ACC112 (cell line): ENCODE measurements around the gene RPS8.
"Not testable (repeated sequence)": the region's sequence is repeated elsewhere in the genome, so short reads cannot be mapped to it uniquely, and the experiment has no call there.

Source experiments
- H2AFZ ChIP-seq: fragments of 200-600 bp; sonication (generic); one replicate; pipeline ENCODE4 v1.6.0; 2017; ENCODE audit warnings: antibody characterized with exemption, low read length; ENCODE audit not compliant: unreplicated experiment
- H3K27ac ChIP-seq: fragments of 200-600 bp; sonication (generic); 2 replicates; pipeline ENCODE4 v1.5.1; 2014; ENCODE audit warnings: low read depth, mild to moderate bottlenecking, antibody characterized with exemption, low read length, moderate library complexity
- H3K27me3 ChIP-seq: fragments of 200-600 bp; sonication (generic); 2 replicates; pipeline ENCODE4 v1.6.1; 2014; ENCODE audit warnings: mild to moderate bottlenecking, antibody characterized with exemption, low read length, moderate library complexity, mixed read lengths; ENCODE audit not compliant: insufficient read depth
- H3K36me3 ChIP-seq: fragments of 200-600 bp; sonication (generic); 2 replicates; pipeline ENCODE4 v1.6.1; 2016; ENCODE audit warnings: mild to moderate bottlenecking, antibody characterized with exemption, low read length, moderate library complexity, mixed read lengths; ENCODE audit not compliant: insufficient read depth
- H3K4me1 ChIP-seq: fragments of 200-600 bp; sonication (generic); one replicate; pipeline ENCODE4 v1.6.1; 2016; ENCODE audit warnings: low read length, mixed read lengths; ENCODE audit not compliant: insufficient read depth, unreplicated experiment, control insufficient read depth
- H3K4me3 ChIP-seq: fragments of 200-600 bp; sonication (generic); 2 replicates; pipeline ENCODE4 v1.5.1; 2014; ENCODE audit warnings: mild to moderate bottlenecking, low read depth, low read length
- H3K79me2 ChIP-seq: fragments of 200-600 bp; sonication (generic); one replicate; pipeline ENCODE4 v1.6.0; 2016; ENCODE audit warnings: low read length; ENCODE audit not compliant: control insufficient read depth, unreplicated experiment, insufficient read depth

Gene RPS8

GRCh38 chr1:44775078-44775929 is at the start of gene RPS8:
Gene RPS8 (plus strand): TSS chr1:44775540. CDS start chr1:44775597, 57 bp downstream.
- peak within 1 kb of the TSS; percentile 87 for H3K4me3 ChIP-seq
- H3K27me3 ChIP-seq = no peaks in the 10 kb centered on the region
- H3K79me2 ChIP-seq = peaks cover 45% of the 10 kb centered on the region
- H3K27ac ChIP-seq = peak within 1 kb of the TSS; percentile 78
- peak within 1 kb of the TSS; percentile 53 for H2AFZ ChIP-seq
- peaks cover 12% of the 10 kb centered on the region for H3K4me1 ChIP-seq
- peaks cover 27% of the 10 kb centered on the region; the same call in 1 of the 2 replicates for H3K36me3 ChIP-seq

GRCh38 chr1:44730741-44731512 is 44.4 kb upstream of the RPS8 start, which contains the start of gene RNU5D-1:
Gene RNU5D-1 (minus strand): TSS chr1:44731170.
- H3K4me1 ChIP-seq = peaks cover 14% of the 10 kb centered on the region
- no peaks in the 10 kb centered on the region for H3K36me3 ChIP-seq
- H3K27me3 ChIP-seq = no peaks in the 10 kb centered on the region
- H2AFZ ChIP-seq = peak within 1 kb of the TSS; percentile 0
- no peaks in the 10 kb centered on the region for H3K79me2 ChIP-seq
- H3K4me3 ChIP-seq = peak within 1 kb of the TSS; percentile 68
- H3K27ac ChIP-seq = peak within 1 kb of the TSS; percentile 96

GRCh38 chr1:44733365-44733764 is 42.0 kb upstream of the RPS8 start:
- Histone ChIP-seq H2AFZ (peak overlapping the region; percentile 41), H3K27me3 (no peaks in the 10 kb centered on the region), H3K4me3 (no peak overlapping the region), H3K27ac (no peak overlapping the region), H3K36me3 (no peaks in the 10 kb centered on the region), H3K4me1 (peaks cover 9% of the 10 kb centered on the region), H3K79me2 (no peaks in the 10 kb centered on the region)

- no peaks in the 10 kb centered on the region for H3K36me3 ChIP-seq
- H3K4me1 ChIP-seq = peaks cover 9% of the 10 kb centered on the region
- H3K27me3 ChIP-seq = no peaks in the 10 kb centered on the region
Measured at GRCh38 chr1:44733784-44734183, 41.6 kb upstream of the RPS8 start.

GRCh38 chr1:44735992-44736391 is 39.3 kb upstream of the RPS8 start:
- Histone ChIP-seq H3K79me2 (peaks cover 13% of the 10 kb centered on the region), H3K27ac (no peak overlapping the region), H3K4me3 (no peak overlapping the region), H3K27me3 (no peaks in the 10 kb centered on the region), H3K36me3 (no peaks in the 10 kb centered on the region), H3K4me1 (peaks cover 10% of the 10 kb centered on the region), H2AFZ (no peak overlapping the region)

More at GRCh38 chr1:44733784-44734183, 41.6 kb upstream of the RPS8 start:
- H3K79me2 ChIP-seq = no peaks in the 10 kb centered on the region
- H2AFZ ChIP-seq = peak overlapping the region; percentile 41
- no peak overlapping the region for H3K27ac ChIP-seq
- no peak overlapping the region for H3K4me3 ChIP-seq

- peak overlapping the region; percentile 98 for H3K4me3 ChIP-seq
- not testable (repeated sequence) for H3K36me3 ChIP-seq, H3K27me3 ChIP-seq
- peaks cover 20% of the 10 kb centered on the region for H3K4me1 ChIP-seq
- H3K27ac ChIP-seq = peak overlapping the region; percentile 72
- peaks cover 39% of the 10 kb centered on the region for H3K79me2 ChIP-seq
- H2AFZ ChIP-seq = peak overlapping the region; percentile 97
Measured at GRCh38 chr1:44738953-44739306, 36.4 kb upstream of the RPS8 start.

GRCh38 chr1:44739307-44740178 is 35.8 kb upstream of the RPS8 start, which contains the start of gene KIF2C:
Gene KIF2C (plus strand): TSS chr1:44739837. CDS start chr1:44739933, 96 bp downstream.
- Histone ChIP-seq H3K36me3 (no peaks in the 10 kb centered on the region), H3K4me3 (peak within 1 kb of the TSS; percentile 98), H3K4me1 (peaks cover 20% of the 10 kb centered on the region), H3K79me2 (peaks cover 45% of the 10 kb centered on the region), H3K27ac (peak within 1 kb of the TSS; percentile 72), H2AFZ (peak within 1 kb of the TSS; percentile 97), H3K27me3 (no peaks in the 10 kb centered on the region)

GRCh38 chr1:44740179-44740617 is 35.1 kb upstream of the RPS8 start:
- peak overlapping the region; percentile 72 for H3K27ac ChIP-seq
- peaks cover 20% of the 10 kb centered on the region for H3K4me1 ChIP-seq
- H3K4me3 ChIP-seq = peak overlapping the region; percentile 98
- peak overlapping the region; percentile 93 for H2AFZ ChIP-seq
- peaks cover 46% of the 10 kb centered on the region for H3K79me2 ChIP-seq
- H3K27me3 ChIP-seq = no peaks in the 10 kb centered on the region
- H3K36me3 ChIP-seq = no peaks in the 10 kb centered on the region

- Histone ChIP-seq H3K27me3 (no peaks in the 10 kb centered on the region), H3K36me3 (no peaks in the 10 kb centered on the region), H3K4me1 (peaks cover 20% of the 10 kb centered on the region), H3K79me2 (peaks cover 49% of the 10 kb centered on the region), H3K4me3 (no peak overlapping the region), H2AFZ (no peak overlapping the region), H3K27ac (no peak overlapping the region)
Measured at GRCh38 chr1:44743211-44743610, 32.1 kb upstream of the RPS8 start.

- H3K79me2 ChIP-seq = peaks cover 22% of the 10 kb centered on the region
- H3K36me3 ChIP-seq = peaks cover 1% of the 10 kb centered on the region; the same call in 1 of the 2 replicates
- H3K4me1 ChIP-seq = peaks cover 5% of the 10 kb centered on the region
- no peak overlapping the region for H3K27ac ChIP-seq
- H3K27me3 ChIP-seq = no peaks in the 10 kb centered on the region
- no peak overlapping the region for H3K4me3 ChIP-seq
- no peak overlapping the region for H2AFZ ChIP-seq
Measured at GRCh38 chr1:44747878-44748277, 27.5 kb upstream of the RPS8 start.
